Activated naive CD4-positive, alpha-beta T cell (primary cell): Measurements from ENCODE around the gene STAP2.

Experiments
- DNase-seq, 4 experiments: peaks; one replicate each; lab custom pipeline; 2025; lab: John Stamatoyannopoulos, UW

STAP2 gene, protein sequence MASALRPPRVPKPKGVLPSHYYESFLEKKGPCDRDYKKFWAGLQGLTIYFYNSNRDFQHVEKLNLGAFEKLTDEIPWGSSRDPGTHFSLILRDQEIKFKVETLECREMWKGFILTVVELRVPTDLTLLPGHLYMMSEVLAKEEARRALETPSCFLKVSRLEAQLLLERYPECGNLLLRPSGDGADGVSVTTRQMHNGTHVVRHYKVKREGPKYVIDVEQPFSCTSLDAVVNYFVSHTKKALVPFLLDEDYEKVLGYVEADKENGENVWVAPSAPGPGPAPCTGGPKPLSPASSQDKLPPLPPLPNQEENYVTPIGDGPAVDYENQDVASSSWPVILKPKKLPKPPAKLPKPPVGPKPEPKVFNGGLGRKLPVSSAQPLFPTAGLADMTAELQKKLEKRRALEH

DNA sequence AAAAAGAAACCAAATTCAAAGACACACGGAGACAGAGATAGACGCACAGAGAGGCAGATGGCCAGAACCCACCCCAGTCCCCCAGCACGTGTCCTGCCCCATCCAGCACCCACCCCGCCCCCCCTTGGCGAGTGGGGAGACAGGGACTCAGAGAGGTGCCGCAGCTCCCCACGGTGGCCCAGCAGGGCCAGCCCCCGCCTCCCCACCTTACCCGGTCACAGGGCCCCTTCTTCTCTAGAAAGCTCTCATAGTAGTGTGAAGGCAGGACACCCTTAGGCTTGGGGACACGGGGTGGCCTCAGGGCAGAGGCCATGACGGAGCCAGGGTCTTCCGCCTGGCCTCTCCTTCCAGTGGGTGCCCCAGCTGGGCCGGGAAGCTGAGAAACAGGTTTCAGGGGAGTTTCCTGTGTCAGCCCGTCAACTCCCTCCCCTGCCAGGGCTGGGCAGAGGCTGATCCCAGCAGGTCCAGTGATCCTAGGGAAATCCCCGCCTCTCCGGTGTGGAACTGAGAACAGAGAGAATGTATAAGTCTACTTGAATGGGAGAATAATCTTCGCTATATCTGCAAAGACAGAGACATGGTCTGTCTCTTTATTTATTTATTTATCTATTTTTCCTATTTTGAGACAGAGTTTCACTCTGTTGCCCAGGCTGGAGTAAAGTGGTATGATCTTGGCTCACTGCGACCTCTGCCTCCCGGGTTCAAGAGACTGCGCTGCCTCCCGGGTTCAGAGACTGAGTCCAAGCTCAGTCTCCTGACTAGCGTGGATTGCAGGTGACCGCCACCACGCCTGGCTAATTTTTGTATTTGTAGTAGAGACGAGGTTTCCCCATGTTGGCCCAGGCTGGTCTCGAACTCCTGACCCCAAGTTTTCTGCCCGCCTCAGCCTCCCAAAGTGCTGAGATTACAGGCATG is at the start of gene STAP2:
STAP2 (minus strand) TSS at position 387 of the 915 bp plus-strand sequence; CDS start at position 313, 74 bp downstream.
- DNase-seq, result peak in 2 of 4 experiments; percentile 8 to 34

DNA sequence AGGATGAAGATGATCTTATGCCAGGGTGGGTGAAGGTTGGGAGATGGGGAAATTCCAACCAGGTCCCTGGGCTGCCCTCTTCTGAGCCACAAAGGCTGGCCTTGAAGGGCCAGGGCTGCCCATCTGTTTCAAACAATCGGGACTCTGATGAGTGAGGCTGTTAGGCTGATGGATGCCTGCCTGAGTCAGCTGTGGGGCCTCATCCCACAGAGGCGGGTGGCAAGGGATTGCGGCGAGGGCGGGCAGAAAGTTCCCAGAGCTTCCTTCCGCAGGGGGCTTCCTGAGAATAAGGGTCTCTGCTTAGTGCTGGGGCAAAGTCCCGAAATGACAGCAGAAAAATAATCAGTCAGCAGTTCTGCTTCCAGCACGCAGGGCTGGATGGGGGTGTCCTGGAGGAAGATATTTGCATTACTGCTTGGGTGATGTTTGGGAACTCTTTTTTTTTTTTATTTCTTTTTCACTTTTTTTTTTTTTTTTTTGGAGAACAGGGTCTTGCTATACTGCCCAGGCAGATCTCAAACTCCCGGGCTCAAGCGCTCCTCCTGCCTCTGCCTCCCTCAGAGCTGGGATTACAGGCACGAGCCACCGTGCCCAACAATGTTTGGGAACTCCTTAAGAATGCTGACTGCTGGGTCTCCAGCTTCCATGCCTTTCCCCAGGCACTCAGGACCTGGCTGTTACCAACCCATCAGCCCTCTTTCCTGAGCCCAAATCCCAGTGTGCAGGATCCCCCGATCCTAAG is 47.6 kb upstream of the STAP2 start:
- DNase-seq, result no peak

DNA sequence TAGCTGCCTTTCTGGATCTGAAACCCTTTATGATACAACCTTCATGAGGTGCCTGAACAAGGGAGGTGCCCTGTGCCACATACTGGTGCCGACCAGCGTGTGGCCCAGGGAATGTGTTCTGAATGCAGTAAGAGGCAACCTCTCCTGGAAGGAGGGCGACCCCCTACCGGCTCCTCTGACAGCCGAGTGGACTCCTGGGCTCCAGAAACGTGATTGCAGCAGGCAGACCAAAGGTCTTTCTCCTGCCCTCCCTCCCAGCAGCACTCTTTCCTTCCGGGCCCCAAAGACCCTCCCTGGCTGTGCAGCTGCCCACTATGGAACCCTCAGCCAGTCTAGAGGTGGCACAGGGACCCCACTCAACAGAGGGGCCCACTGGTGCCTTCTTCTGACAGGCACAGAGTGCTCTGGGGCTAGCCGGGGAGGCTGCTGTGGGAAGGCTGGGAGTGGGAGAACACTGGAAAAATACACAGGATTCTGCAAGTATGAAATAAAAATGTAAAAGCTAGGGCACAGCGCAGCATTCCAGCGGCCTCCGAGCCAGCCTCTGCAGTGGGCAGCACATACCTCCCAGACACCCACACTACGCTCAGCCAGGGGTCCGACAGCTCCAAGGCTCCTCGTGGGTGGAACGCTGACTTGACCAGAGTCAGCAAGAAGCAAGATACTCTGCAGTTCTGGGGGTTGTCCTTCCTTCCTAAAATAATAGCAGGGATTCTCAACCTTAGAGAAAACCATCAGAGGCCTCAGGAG is 46.8 kb upstream of the STAP2 start:
- no peak for DNase-seq

DNA sequence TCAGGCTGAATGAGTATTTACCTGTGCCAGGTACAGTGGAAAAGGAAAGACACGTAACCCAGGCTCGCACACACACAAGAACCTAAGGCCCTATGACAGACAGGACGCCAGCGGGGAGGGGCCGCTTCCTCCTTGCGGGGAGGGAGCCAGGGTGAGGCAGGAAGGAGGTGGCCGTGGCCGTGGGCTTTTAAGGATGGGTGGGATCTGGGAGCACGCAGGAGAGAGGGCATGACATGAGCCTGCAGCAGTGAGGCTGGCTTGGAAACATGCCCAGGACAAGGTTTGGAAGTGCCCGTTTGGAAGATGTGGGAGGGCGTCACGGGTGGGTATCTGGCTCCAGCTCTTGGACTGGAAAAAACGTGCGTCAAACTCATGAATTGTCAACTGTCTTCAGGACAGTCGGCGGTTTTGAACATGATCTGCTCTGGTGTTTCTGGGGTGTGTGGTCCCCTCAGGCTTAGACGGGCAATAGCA is 41.7 kb upstream of the STAP2 start:
- peak in 2 of 4 experiments; percentile 15 to 59 for DNase-seq

DNA sequence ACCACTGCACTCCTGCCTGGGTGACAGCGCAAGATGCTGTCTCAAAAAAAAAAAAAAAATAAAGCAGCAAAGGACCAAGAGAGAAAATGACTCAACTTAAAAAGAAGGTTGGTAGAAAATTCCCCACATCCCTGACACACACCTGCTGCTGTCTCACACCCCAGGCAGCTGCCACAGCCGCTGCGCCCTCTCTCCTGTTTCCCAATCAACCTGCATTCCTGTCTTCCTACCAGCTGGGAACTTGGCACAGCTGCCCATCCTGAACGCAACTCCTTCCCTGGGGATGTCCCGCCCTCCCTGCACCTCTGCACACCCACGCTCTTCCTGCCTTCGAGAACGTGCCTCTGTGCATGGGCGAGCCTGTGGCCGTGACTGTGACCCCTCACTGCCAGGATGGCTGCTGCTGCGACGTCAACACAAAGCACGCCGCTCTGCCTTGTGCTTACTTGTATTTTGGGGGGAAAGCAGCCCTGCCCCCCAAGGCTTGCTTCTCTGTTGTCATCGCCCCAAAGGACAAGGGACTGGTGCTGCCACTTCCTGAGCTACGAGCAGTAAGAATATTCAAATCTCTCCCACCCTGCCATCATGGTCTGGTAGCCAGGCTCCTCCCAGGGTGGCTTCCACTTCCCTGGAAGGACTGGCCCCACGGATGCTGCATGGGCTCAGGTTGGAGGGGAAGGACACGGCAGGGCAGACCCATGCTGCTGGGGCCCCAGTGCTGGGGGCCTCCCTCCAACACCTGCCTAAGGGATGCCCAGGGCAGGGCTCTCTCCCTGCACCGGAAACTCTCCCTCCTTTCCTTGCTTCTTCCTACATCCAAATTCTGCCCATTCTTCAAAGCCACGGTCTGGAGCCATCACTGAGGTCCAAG is 41.0 kb upstream of the STAP2 start:
- no peak for DNase-seq

DNA sequence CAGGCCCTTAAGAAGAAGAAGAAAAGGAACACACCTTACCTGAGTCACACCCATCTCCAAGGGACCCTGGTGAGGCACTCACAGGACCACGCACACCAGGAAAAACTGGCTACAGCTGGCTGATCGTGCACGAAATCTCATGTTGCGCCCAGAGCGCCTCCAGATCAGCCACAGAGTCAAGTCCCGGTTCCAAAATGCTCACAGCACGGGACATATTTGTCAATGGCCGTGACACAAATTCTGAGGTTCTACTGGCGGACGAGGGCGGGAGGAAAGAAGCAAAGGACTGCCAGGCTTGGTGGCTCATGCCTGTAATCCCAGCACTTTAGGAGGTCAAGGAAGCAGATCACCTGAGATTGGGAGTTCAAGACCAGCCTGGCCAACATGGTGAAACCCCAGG is 40.3 kb upstream of the STAP2 start:
- DNase-seq, result no peak

DNA sequence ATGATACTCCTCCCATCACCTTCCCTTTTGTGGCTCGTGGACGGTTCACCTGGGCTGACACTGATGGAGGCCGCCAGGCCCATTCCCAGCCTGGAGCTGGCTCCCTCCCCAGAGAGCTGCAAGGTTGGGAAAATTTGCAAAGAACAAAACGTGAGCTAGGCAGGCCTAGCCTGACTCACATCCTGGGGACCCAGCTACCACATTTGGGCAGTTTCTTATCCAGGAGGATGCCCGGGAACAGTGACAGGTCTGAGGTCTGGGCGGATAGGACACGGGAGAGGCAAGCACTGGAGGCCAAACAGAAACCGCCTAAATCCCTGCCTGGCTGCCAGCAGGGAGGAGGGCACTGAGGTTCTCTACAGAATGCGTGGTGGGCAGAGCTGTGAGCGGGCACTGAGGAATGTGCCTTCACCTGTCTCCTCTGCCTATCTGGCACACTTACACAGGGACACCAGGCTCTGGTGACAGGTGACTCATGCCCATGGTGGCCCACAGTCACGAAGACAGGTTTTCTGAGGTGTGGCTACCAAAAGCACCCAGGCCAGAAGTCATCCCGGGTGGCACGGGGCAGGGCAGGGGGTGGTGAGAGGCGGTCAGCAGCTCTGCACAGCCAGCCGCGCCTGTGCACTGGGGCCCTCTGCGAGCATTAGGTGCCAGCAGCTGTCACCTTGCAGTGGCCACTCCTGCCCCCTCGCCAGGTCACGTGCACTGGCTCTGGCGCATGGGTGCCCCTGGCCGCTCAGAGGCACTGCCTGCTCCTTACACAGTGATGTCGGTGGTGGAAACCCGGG is 38.6 kb upstream of the STAP2 start:
- no peak for DNase-seq

DNA sequence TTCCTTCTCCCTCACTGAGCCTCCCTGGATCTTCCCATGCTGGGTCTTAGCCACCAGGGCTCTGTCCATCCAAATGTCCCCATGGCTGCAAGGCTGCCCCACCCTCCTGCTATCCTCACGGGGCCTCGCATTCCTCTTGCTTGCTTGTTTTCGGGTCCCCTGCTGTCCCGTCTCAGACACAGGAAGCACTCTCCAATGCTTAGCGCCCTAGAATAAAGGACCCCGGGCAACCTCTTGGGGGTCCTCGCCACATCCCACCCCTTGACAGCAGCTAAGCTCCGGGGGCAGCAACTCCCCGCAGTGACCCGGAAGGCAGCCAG is 38.0 kb upstream of the STAP2 start:
- no peak for DNase-seq

DNA sequence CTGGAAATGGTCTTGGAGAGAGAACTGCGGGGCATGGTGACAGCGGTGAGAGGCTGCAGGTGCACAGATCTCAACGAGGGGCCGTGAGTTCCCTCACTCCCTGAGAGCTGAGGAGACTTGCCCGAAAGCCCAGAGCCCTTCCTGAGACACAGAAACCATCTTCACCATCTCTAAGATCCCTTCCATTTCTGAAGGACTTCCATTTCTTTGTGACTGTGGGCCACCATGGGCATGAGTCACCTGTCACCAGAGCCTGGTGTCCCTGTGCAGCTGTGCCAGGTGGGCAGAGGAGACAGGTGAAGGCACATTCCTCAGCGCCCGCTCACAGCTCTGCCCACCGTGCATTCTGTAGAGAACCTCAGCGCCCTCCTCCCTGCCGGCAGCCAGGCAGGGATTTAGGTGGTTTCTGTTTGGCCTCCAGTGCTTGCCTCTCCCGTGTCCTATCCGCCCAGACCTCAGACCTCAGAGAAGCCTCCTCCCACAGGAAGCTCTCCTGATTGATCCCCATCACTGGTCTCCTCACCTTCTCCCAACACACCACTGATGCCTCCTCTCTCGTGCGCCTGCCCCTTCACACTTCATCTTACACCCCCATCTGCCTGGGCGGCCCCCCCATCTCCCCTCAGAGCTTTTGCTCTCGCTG is 37.5 kb upstream of the STAP2 start:
- no peak for DNase-seq

DNA sequence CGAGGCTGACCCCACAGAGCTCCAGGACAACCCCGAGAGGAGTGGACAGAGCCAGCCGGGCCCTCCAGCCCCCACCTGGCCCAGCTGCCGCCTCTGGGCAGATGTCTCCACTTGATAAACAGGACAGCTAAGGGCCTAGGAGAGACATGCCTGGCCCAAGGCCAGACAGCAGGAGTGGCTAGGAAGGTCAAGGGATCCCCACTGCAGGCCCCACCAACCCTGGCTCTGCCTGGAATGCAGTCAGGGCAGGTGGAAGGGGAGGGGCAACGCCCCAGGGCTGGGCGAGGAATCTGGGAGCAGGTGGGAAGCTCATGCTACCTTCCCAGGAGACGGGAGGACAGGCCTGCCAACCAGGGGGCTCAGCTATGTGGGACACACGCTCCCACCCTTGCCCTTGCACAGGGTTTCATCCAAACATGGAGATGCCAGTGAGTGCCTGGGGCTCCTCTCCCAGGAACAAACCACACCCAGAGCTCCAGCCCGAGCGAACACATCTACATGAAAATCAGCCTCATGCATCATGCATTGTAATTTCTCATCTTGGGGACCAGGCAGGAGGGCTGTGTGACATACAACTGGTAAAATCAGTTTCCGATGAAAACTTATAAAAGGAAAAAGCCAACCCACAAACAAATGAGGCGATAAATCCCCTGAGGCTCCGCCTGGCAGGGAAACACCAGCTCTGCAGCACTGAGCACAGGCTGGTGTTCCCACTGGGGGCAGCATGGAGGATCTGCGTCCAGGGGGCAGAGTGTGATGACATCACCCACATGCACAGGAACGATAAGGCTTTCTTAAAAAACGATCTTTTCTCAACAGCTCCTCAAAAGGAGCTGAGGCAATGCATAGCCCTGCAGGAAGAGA is 36.8 kb upstream of the STAP2 start:
- no peak for DNase-seq

DNA sequence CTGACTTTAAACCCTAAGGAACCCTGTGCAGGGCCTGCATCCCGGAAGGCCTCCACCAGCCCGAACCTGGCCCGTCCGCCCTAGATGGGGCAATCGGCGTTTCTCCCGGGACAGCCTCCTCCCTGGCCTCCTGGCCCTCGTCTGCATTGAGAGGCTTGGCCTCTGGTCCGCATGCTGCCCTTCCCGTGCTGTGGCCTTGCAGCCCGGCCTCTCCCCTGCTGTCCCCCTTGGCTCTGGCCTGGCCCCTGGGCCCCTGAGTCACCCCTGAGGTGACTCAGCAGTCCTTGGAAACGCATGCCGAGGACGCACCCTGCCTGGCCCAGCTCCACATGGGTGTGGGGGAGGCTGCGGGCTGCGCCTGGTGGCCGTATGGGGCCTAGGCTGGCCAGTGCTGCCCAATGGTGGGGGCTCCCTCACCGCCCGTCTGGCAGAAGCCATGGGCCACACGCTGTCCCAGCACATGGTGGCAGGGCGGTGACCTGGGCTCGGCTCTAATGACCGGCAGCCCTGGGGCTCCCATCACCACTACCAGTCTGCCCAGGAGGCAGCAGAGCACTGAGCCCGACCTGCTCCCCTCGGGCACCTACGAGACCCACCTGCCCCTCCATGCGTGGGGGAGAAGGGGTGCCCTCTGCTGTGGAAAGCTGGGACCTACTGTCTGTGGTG is 36.0 kb upstream of the STAP2 start:
- DNase-seq, result no peak

DNA sequence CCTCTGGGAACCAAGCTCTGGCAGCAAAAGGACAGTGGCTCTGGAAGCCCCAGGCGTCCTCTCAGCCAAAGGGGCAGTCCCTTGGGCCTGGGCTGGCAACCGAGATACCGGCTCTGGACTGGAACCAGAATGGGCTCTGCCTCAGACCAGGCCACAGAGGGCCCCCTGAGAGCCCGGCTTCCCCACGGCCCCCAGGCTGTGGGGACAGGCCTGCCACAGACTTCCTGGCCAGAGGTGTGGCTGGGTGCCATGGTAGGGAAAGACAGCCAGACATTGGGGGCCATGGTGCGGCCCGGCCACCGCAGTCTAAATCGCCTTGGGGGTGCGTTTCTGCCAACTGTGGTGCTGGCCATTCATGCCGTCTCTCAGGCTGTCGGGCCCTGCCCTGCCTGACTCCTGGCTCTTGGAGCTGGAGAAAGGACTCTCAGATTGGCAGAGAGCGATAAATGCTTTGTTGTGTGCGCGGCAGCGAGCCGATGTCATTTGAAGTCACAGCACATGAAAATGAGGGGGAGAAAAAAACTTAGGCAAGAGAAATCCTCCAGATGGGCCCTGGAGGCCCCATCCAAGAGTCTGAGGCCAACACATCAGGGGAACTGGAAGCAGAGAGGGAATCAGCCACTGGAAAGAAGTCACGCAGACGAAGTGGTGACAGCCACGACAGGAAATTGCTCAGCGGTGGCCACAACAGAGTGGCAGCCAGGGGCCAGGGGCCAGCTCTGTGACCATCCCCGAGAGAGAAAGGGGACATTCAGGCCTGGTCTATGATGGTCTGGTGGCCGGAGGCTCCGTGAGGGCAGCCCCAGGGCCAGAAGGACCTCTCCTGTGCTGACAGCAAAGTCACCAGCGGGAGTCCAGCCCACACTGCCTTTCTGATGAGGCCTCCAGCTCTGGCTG is 35.2 kb upstream of the STAP2 start:
- no peak for DNase-seq

DNA sequence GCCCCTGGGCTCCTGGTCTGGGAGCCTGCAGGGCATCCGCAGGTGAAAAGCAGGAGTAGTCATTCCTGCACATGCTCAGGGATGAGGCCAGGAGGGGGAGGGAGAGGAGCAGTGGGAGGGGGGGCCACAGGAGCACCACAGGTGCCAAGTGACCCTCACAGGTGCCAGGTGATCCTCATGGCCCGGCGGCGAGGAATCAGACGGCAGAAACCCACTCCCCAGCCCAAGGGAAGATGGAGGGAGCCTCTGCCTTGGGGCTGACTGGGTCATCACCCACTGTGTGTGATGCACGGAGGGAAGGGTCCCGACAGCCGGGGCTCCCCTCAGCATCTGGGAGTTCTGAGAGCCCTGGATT is 34.4 kb upstream of the STAP2 start:
- no peak for DNase-seq

DNA sequence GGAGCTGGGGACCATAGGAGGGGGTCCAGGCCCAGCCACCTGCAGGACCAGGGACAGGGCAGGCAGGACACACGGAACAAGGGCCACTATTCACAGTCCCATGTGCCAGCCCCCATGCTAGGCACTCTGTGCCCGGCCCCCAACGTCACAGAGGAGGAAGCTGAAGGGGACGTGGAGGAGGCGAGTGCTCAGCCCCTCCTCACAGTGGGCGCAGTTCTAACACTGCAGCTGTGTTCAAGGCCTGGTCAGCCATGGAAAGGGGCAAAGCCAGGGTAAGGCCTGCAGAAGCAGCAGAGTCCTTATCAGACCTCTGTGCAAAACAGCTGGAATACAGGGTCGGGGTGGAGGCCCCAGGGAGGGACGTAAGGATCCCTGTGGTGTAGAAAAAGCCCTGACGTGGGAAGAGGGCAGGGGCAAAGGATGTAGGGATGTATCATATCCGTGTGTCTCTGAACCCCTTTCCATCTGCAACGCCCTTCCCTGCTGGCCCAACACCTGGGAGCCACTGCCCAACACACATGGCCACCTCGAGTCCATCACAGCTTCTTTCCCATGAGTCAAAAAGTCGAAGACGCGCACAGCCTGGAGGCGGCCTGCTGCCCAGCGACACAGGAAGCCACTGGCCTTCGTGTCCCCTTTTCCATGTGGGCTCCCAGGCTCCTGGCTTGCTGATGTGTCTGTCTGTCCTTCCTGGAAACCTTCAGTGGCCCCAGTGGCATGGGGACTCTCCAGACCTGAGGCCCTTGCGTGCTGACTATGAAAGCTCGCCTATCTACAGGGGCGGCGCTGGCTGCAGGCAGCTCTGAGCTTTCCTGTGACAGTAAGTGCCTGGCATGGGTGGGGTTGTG is 33.8 kb upstream of the STAP2 start:
- no peak for DNase-seq

DNA sequence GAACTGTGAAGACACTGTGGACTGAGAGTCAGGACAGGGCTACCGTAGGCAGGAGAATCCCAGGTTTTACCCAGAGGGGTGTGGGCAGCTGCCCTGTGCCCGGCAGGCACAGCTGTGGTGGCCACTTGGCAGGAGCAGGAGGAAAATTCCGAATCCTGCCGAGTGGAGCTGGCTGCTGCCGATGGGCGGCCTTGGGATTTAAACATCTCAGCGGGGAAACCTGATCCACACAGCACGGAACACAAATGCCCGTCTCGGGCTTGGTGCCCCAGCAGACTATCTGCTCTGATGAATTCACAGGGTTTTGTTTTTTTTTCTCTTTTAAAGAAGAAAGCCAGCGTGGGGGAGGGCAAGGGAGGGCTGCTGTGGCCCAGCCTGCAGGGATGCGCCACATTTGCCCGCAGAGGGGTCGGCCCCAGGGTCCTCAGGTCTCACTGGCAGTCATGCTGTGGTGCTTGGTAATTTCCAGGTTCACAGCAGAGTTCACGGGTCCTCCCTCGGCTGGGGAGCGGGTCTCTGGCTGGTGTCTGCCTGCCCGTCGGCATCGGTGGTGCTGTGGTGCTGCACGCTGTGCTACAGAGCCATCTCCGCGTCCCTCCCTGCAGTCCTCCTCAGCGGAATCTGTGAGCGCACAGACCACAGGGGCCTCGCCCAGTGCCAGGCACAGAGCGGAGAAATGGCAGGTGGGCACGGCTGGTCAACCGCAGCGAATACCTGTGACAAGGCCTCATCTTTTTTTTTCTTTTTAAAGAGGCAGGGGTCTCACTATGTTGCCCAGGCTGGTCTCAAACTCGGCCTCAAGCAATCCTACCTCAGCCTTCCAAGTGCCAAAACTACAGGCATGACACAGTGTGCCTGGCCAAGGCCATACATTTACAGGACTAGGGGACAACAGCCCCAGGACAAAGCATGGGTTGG is 32.9 kb upstream of the STAP2 start:
- DNase-seq, result no peak
